Fibroblast of peridontal ligament (primary cell): Measurements from ENCODE around the gene SLC9A8.
A peak's percentile ranks its signal among the peaks of the same experiment; 100 is the strongest.
"Not testable (repeated sequence)": the region's sequence is repeated elsewhere in the genome, so short reads cannot be mapped to it uniquely, and the experiment has no call there.

Experiments used
- DNase-seq: peaks from one replicate; pipeline ENCODE4 v3.0.0-alpha.2; 2010; ENCODE audit errors: extremely low read depth

The SLC9A8 gene

GRCh38 chr20:49787371-49788357, 25.0 kb upstream of the SLC9A8 start:
- no peak for DNase-seq

- DNase-seq = peak; percentile 79
Observed at GRCh38 chr20:49790077-49790798, 22.4 kb upstream of the SLC9A8 start.

GRCh38 chr20:49791165-49791564, 21.5 kb upstream of the SLC9A8 start:
- DNase-seq = no peak

DNA sequence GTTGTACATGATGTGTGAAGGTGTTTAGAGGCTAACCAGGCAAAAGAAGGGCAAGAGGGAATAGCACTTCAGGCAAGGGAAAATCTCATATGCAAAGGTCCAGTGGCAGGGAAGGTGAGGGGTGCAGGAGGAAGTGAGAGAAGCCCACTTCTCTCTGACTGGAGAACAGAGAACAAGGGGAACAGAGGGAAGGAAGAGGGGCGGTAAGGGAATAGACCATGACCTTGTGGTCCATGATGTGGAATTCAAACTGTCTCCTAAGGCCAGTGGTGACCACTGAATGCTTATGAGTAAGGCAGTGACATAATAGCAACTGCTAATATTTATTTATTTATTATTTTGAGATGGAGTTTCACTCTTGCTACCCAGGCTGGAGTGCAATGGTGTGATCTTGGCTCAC, 20.6 kb upstream of the SLC9A8 start:
- DNase-seq = no peak

GRCh38 chr20:49792611-49793010, 20.0 kb upstream of the SLC9A8 start:
- no peak for DNase-seq

- DNase-seq = no peak
Observed at GRCh38 chr20:49794336-49795134, 18.1 kb upstream of the SLC9A8 start.

DNA sequence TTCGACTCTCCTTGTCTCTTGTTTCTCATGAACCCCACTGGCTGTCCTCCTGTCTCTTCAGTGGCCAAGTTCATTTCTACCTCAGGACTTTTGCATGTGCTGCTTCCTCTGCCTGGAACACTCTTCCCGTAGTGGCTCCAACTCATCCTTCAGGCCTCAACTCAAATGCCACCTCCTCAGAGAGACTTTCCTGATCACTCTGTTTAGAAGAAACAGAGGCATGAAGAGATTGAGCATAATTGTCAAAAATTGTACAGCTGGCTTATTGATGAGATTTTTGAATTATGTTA, 17.5 kb upstream of the SLC9A8 start:
- no peak for DNase-seq

- no peak for DNase-seq
Observed at GRCh38 chr20:49796600-49797343, 15.9 kb upstream of the SLC9A8 start.

DNA sequence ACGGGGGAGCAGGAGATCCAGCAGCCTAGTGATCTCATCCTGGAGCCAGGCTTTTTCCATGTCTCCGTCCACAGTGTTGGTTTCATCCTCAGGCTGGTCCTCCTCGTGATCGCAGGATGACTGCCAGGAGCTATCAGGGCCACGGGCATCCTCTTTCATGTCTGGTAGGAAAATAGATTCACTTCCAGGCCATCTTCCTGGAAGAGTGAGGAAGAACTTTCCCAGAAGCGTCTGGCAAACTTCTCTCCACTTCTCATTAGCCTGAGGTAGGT, 15.3 kb upstream of the SLC9A8 start:
- DNase-seq = no peak

DNA sequence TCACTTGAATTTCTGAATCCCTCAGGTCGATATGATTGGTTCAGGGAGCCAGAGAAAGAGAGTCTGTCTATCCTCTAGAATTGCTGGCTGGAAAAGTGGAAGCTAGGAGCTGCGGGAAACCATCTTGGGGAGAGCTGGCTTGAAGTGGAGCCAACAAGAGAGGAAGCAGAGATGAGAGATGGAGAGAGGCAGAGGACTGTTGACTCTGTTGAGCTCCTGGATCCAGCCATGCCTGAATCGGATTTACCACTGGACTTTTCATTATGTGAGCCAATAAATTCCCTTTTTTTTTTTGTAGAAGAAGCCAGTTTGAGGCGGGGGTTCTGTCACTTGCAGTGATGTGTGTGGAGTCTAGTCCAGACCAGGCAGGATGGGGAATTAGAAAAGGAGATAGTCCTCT, 13.9 kb upstream of the SLC9A8 start:
- no peak for DNase-seq

DNA sequence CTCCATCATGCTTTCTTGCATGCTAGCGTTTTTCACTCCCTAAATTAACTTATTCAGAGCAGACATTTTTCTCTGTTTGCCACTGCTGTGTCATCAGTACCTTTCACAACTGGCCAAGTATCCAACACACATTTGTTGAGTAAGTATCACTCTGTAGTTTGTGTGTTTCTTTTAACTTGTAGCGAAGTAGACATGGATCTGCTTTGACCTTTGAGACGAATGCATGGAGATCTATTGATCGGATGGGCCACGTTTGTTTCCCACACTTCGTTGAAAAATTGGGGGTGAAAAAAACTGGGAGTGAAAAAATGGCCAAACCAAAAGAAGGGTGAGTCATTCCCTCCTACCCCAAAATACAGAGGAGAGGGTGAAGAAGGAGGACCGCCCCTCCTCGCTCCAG, 12.9 kb upstream of the SLC9A8 start:
- no peak for DNase-seq

GRCh38 chr20:49803418-49803817, 9.2 kb upstream of the SLC9A8 start:
- DNase-seq = no peak

DNA sequence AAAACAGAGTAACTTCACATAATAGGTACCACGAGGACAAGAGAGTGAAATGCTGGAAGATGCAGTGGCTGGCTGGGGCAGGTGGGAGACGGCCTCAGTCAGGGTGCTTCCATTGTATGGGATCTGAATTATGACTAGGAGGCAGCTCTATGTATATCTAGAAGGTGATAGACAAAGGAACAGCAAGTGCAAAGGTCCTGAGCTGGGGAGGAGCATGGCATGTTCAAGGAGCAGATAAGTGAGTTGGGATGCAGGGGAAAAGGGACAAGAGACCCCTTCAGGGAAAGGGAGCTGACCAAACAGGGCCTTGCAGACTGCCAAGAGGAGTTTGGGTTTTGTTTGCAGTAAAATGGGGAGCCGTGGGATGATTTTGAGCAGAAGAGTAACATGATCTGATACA, 8.3 kb upstream of the SLC9A8 start:
- DNase-seq = no peak

GRCh38 chr20:49805224-49805876, 7.3 kb upstream of the SLC9A8 start:
- not testable (repeated sequence) for DNase-seq

DNA sequence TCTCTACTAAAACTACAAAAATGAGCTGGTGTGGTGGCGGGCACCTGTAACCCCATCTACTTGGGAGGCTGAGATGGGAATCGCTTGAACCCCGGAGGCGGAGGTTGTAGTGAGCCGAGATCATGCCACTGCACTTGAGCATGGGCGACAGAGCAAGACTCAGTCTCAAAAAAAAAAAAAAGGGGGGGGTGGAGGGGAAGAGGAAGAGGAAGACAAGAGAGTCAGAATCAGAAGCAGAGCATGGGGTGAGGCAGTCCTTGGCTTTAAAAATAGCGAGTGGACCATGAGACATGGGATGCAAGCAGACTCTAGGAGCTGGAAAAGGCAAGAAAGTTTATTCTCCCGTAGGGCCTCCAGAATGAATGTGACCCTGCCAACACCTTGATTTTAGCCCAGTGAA, 3.9 kb upstream of the SLC9A8 start:
- DNase-seq = no peak

- DNase-seq = no peak
Observed at GRCh38 chr20:49809803-49810359, 2.7 kb upstream of the SLC9A8 start.

- DNase-seq = no peak
Observed at GRCh38 chr20:49810491-49811190, 2.0 kb upstream of the SLC9A8 start.

GRCh38 chr20:49811825-49812506, 662 bp upstream of the SLC9A8 start:
- DNase-seq = peak; percentile 41

DNA sequence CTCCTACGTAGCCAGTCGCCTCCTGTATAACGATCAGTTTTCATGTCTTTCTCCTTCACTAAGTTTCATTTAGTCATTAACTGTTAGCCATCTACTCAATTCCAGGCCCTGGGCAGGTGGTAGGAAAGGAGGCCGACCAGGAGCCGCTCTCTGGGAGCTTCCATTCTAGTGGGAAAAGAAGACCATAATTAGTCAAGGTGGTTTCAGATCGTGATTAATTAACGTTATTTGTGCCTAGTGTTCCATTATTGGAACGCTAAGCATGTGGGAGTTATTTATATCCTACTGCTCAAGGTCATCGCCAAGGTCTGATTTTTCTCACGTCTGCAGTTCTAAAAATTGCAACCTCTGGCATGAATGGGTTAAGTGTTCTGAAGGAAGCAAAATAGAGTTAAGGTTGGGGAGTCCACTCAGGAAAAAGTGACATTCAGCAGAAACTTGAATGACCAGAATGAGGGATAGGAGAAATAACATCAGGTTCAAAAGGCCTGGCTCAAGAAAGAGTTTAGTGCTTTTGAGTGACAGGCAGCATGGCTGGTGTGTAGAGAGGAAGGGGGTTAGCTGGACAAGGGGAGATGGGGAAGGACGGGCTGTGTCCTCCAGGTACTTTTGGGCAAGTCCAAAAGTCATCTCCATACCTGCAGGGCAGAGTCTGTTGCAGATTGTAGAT, 812 bp downstream of the SLC9A8 start:
- DNase-seq = no peak
